ENCODE data around the gene TMEM221.

Gene TMEM221

GRCh38 chr19:17495639-17496296 lies 47.3 kb upstream of the TMEM221 start (continued):
- no peak for TF ChIP-seq PRDM2 (tag by site-specific recombination; IDR thresholded peaks at IDR 0.05; ENCODE audit: borderline replicate concordance)
- TF ChIP-seq ZBTB7A (tag by site-specific recombination; IDR thresholded peaks at IDR 0.05; ENCODE audit: low read depth) = no peak

GRCh38 chr19:17491287-17491686 lies 42.8 kb upstream of the TMEM221 start:
- H3K27ac ChIP-seq (ENCODE audit: extremely low read depth, low read depth, low read length) = no peak overlapping the region
- H3K9me3 ChIP-seq (ENCODE audit: control insufficient read depth, insufficient read depth, low read depth, low read length) = no peaks in the 10 kb centered on the region
- no peak overlapping the region for H3K4me3 ChIP-seq (ENCODE audit: low read depth, low read length)
- ChIA-PET POLR2A (interaction anchor here (0.6 kb wide), 1 partner anchor 862 kb away, joined by 9 read pairs; no protein-coding TSS in a partner anchor), CTCF (no interaction called here)
- H3K4me1 ChIP-seq (ENCODE audit: control insufficient read depth, insufficient read depth, low read length) = 0 out of 2 replicates have a peak, but pooled peaks cover 2% of the 10 kb centered on the region
- no peak for TF ChIP-seq ZNF121 (tag by site-specific recombination; IDR thresholded peaks at IDR 0.05)
- no peak for TF ChIP-seq ZNF214 (tag by site-specific recombination; IDR thresholded peaks at IDR 0.05; ENCODE audit: borderline replicate concordance)
- TF ChIP-seq ZNF426 (tag by site-specific recombination; IDR thresholded peaks at IDR 0.05) = no peak
- TF ChIP-seq ZIC2 (tag by site-specific recombination; IDR thresholded peaks at IDR 0.05) = no peak
- no peak for TF ChIP-seq SP7 (tag by site-specific recombination; IDR thresholded peaks at IDR 0.05)
- TF ChIP-seq ZFP37 (tag by site-specific recombination; IDR thresholded peaks at IDR 0.05) = no peak
- no peak for TF ChIP-seq ELK4 (IDR thresholded peaks at IDR 0.05; ENCODE audit: borderline replicate concordance, low read depth, low read length)
- no peak for TF ChIP-seq ZNF148 (tag by site-specific recombination; IDR thresholded peaks at IDR 0.05; ENCODE audit: borderline replicate concordance)
- no peak for TF ChIP-seq TCF7L2 (IDR thresholded peaks at IDR 0.05; ENCODE audit: borderline replicate concordance, low read depth, low read length)
- TF ChIP-seq GLI4 (tag by site-specific recombination; IDR thresholded peaks at IDR 0.05) = no peak
- no peak for TF ChIP-seq ZFP41 (tag by site-specific recombination; IDR thresholded peaks at IDR 0.05; ENCODE audit: borderline replicate concordance)
- TF ChIP-seq ZXDB (tag by site-specific recombination; IDR thresholded peaks at IDR 0.05) = no peak
- no peak for TF ChIP-seq ZNF561 (tag by site-specific recombination; IDR thresholded peaks at IDR 0.05; ENCODE audit: borderline replicate concordance)
- TF ChIP-seq ZNF341 (tag by site-specific recombination; IDR thresholded peaks at IDR 0.05; ENCODE audit: low read depth) = no peak
- TF ChIP-seq ZNF354C (tag by site-specific recombination; IDR thresholded peaks at IDR 0.05; ENCODE audit: borderline replicate concordance, low read depth) = no peak
- no peak for TF ChIP-seq ZNF549 (tag by site-specific recombination; IDR thresholded peaks at IDR 0.05)
- TF ChIP-seq GFI1B (tag by site-specific recombination; IDR thresholded peaks at IDR 0.05) = no peak
- no peaks in the 10 kb centered on the region for H3K36me3 ChIP-seq (ENCODE audit: control insufficient read depth in 2 of 2, insufficient read depth in 1 of 2, low read length in 2 of 2)

All from HEK293 (cell line).